Mesodermal cell (in vitro differentiated cells): ENCODE results near the gene ETS1.

Source experiments
- H3K27ac ChIP-seq: 2 replicates; pipeline ENCODE4 v1.7.0; 2013; ENCODE audit warnings: mild to moderate bottlenecking, low read depth, low read length, moderate library complexity; ENCODE audit not compliant: severe bottlenecking
- H3K36me3 ChIP-seq: 2 replicates; pipeline ENCODE4 v1.7.1; 2013; ENCODE audit warnings: mild to moderate bottlenecking, low read length, moderate library complexity; ENCODE audit not compliant: control insufficient read depth, insufficient read depth
- H3K4me1 ChIP-seq: one replicate; pipeline ENCODE4 v1.7.1; 2013; ENCODE audit warnings: mild to moderate bottlenecking, low read length; ENCODE audit not compliant: insufficient read depth, control insufficient read depth, poor library complexity, severe bottlenecking
- H3K4me3 ChIP-seq: 2 replicates; pipeline ENCODE4 v1.7.0; 2013; ENCODE audit warnings: low read length, control low read depth, mild to moderate bottlenecking; ENCODE audit not compliant: insufficient read depth, poor library complexity, severe bottlenecking; ENCODE audit errors: extremely low read depth
- H3K9me3 ChIP-seq: 2 replicates; pipeline ENCODE4 v1.7.1; 2013; ENCODE audit warnings: mild to moderate bottlenecking, low read length, moderate library complexity; ENCODE audit not compliant: control insufficient read depth
- WGBS, 2 experiments: methylation state at CpG; one replicate each; pipeline ENCODE4 v1.1.5; 2013; ENCODE audit warnings: missing lambda C conversion rate in 2 of 2; ENCODE audit not compliant: insufficient coverage in 2 of 2; 5-methylcytosine and 5-hydroxymethylcytosine counted together

Gene ETS1

GRCh38 chr11:128524172-128524571, 63.2 kb downstream of the ETS1 start:
- peaks cover 34% of the 10 kb centered on the region for H3K4me1 ChIP-seq
- WGBS, 2 experiments: no CpG with 5 or more reads among the region's 4 CpGs
- H3K9me3 ChIP-seq: no peaks in the 10 kb centered on the region
- H3K36me3 ChIP-seq: no peaks in the 10 kb centered on the region
- H3K27ac ChIP-seq: no peak overlapping the region
- H3K4me3 ChIP-seq: no peak overlapping the region

- Histone ChIP-seq H3K27ac (peak overlapping the region; percentile 95), H3K9me3 (no peaks in the 10 kb centered on the region), H3K4me3 (no peak overlapping the region), H3K36me3 (no peaks in the 10 kb centered on the region), H3K4me1 (peaks cover 38% of the 10 kb centered on the region)
- 88 to 100% methylated on average over 1 of the region's 2 CpGs for WGBS, 2 experiments
These were observed 63.7 kb downstream of the ETS1 start for GRCh38 chr11:128523641-128524040.

DNA sequence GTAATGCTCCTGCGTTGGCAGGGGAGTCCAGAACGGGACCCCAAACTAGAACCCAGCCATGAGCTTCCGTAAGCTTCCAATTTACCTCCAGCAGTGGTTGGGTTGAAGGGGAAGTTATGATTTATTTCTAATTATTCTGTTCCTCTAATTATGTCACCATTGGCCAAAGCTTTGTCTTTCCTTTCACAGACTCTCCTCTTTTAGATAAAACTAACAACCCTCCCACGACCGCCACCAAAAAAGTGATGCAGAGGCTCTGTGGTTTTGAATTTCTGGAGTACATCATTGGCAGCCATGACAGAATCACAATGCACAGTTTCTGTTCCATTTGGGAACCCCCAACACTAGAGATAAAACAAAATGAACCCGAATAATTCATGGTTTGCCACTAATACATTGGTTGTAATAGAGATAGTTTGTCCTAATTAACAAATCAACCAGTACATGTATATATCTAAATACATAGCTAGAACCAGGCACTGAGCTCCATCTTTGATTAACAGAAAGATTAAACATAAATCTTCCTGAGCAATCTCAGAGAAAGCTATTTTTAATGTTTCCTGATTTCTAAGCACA, 64.3 kb downstream of the ETS1 start:
- Histone ChIP-seq H3K4me3 (peak overlapping the region; percentile 87), H3K27ac (peak overlapping the region; percentile 95)

DNA sequence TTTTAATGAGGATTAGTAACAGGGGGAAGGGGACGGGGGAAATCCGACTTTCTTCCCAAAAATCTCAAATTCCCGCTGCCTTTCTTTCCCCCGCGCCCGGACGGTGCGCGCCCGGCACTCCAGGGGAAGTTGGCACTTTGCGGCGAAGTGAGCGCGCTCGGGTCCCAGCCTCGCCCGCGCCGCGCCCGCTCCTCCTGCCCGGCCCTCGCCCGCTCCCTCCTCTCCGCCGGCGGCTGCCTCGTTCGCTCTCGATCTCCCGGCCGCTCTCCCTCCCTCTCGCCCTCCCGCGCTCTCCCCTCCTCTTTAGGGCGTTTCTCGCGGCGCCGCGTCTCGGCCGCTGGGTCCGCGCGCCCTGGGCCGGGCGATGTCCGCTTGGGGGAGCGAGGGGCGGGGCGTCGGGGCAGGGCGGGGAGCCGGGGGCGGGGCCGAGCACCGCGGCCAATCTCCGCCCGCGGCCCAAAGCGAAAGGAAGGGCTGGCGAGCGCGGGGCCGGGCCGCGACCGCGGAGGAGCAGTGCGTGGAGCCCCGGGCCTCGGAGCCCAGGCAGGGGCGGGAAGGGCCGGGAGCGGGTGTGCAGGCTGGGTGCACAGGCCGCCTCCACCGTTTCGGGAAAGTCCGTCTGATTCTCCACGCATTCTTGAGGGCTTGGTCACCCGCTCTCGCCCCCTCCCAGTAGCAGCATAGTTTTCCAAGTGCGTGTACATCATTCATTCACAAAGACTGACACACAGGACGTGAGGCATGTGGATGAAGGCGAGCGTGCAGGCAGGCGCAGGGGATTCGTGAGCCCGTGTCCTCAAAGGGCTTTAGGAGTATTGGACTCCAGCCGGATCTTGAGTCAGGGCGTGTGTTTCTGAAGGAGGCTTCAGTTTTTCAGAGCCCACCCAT, 65.1 kb downstream of the ETS1 start:
- WGBS, 2 experiments: 0 to 1% methylated on average over 54 to 56 of the region's 93 CpGs
- Histone ChIP-seq H3K4me3 (peak overlapping the region; percentile 87), H3K4me1 (peaks cover 48% of the 10 kb centered on the region), H3K27ac (peak overlapping the region; percentile 95), H3K36me3 (peaks cover 4% of the 10 kb centered on the region), H3K9me3 (no peaks in the 10 kb centered on the region)

More for the DNA sequence above, 64.3 kb downstream of the ETS1 start:
- H3K9me3 ChIP-seq: no peaks in the 10 kb centered on the region
- H3K36me3 ChIP-seq: peaks cover 2% of the 10 kb centered on the region
- 26% methylated on average over 3 of the region's 6 CpGs; no CpG with 5 or more reads in 1 of the 2 experiments for WGBS, 2 experiments
- H3K4me1 ChIP-seq: peaks cover 41% of the 10 kb centered on the region

- peak overlapping the region; percentile 95 for H3K27ac ChIP-seq
- WGBS, 2 experiments: 0 to 1% methylated on average over 16 to 19 of the region's 19 CpGs
These were observed 65.7 kb downstream of the ETS1 start for GRCh38 chr11:128521682-128522054.

GRCh38 chr11:128520888-128521681, 66.3 kb downstream of the ETS1 start:
- no peak overlapping the region for H3K27ac ChIP-seq
- H3K4me3 ChIP-seq: peak overlapping the region; percentile 87
- peaks cover 56% of the 10 kb centered on the region for H3K4me1 ChIP-seq
- H3K36me3 ChIP-seq: peaks cover 16% of the 10 kb centered on the region
- H3K9me3 ChIP-seq: no peaks in the 10 kb centered on the region
- 9 to 20% methylated on average over 3 to 7 of the region's 12 CpGs for WGBS, 2 experiments

More at GRCh38 chr11:128521682-128522054, 65.7 kb downstream of the ETS1 start:
- peaks cover 54% of the 10 kb centered on the region for H3K4me1 ChIP-seq
- H3K4me3 ChIP-seq: peak overlapping the region; percentile 87
- peaks cover 11% of the 10 kb centered on the region for H3K36me3 ChIP-seq
- no peaks in the 10 kb centered on the region for H3K9me3 ChIP-seq

DNA sequence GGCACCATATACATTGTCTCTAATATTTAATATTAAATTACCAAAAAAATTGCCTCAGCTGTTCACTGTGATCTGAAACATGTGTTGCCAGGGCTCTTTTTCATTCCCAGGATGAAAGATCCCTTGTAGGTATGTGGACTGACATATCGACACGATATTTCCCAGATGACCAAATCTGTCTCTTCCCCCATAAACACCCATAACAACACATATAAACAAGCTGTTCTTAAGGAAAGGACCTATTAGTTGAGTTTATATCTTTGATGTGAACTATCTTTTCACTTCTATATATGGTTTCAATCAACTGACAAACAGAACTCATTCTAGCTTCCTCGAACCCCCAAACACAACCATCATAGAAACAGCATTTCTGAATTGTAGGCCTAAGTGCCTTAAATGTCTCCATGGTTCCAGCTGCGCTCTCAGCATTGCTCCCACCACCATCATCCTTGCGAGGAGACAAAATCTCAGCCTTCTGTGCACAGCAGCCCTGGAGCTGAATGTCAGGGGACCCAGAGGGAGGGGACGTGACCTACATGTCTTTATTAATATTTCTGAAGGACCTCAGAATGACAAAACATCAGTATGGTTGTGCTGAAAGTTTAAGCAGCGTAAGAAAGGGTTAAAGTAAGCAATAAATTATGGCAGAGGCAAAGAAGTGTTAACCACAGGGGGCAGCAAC, 67.0 kb downstream of the ETS1 start:
- 70 to 86% methylated on average over 2 to 4 of the region's 7 CpGs for WGBS, 2 experiments
- peak overlapping the region; percentile 87 for H3K4me3 ChIP-seq
- no peaks in the 10 kb centered on the region for H3K9me3 ChIP-seq
- peaks cover 51% of the 10 kb centered on the region for H3K4me1 ChIP-seq
- no peak overlapping the region for H3K27ac ChIP-seq
- peaks cover 19% of the 10 kb centered on the region for H3K36me3 ChIP-seq

DNA sequence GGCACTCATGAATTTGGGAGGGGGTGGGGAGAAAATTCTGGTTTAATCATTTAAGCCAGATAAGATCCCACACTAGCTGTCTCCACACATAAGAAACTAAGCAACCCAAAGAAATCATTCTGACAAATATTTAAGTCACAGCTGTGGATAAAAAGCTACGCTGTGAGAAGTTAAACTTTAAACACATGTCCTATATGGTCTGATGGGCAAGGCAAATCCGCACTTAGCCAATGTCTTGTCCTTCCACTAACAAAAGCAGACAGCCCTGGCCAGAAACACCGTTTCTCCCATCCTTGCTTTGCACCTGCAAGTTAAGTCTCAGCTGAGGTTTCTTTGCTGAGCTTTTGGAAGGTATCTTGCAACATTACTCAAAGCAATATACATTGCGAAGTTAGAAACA, 68.0 kb downstream of the ETS1 start:
- H3K27ac ChIP-seq: no peak overlapping the region
- peaks cover 46% of the 10 kb centered on the region for H3K4me1 ChIP-seq
- peaks cover 24% of the 10 kb centered on the region for H3K36me3 ChIP-seq
- no peaks in the 10 kb centered on the region for H3K9me3 ChIP-seq
- 72 to 86% methylated on average over 2 to 4 of the region's 4 CpGs for WGBS, 2 experiments
- peak overlapping the region; percentile 87 for H3K4me3 ChIP-seq

- H3K4me3 ChIP-seq: peak overlapping the region; percentile 87
- H3K4me1 ChIP-seq: peaks cover 44% of the 10 kb centered on the region
- peaks cover 29% of the 10 kb centered on the region for H3K36me3 ChIP-seq
- WGBS, 2 experiments: 87 to 95% methylated on average over 3 of the region's 7 CpGs
- H3K27ac ChIP-seq: no peak overlapping the region
- no peaks in the 10 kb centered on the region for H3K9me3 ChIP-seq
These were observed 68.7 kb downstream of the ETS1 start for GRCh38 chr11:128518493-128519207.
